Heart left ventricle (tissue), 16 donors: ENCODE measurements around the gene FAXC. TPM values are rescaled to one million over a fixed set of nuclear protein-coding genes. Genes with fewer than 3 reads are reported as not detected.

Experiments used
- ATAC-seq, 4 donors: fragments of 200-7000 bp; cut with Tn5 transposase; one replicate each; pipeline ENCODE4 v1.9.1; 2020 to 2022; ENCODE audit warnings: moderate library complexity in 4 of 4, mild to moderate bottlenecking in 3 of 4, moderate number of reproducible peaks in 1 of 4
- DNase-seq, 5 donors: peaks; one replicate each; pipeline ENCODE4 v3.0.0-alpha.2; 2020
- H3K27ac ChIP-seq, 12 donors: fragments of 200-600 bp; sonication (generic) in 4 of 12; one replicate each; pipeline versions ENCODE4 v1.5.0 to v1.8.0; 2016 to 2022; ENCODE audit warnings: mild to moderate bottlenecking in 2 of 12
- H3K27me3 ChIP-seq, 9 donors: fragments of 200-600 bp; sonication (generic) in 2 of 9; one replicate each; pipeline versions ENCODE4 v1.5.1 to v1.8.0; 2016 to 2022; ENCODE audit warnings: mild to moderate bottlenecking in 3 of 9
- H3K36me3 ChIP-seq, 9 donors: fragments of 200-600 bp; sonication (generic) in 2 of 9; one replicate each; pipeline versions ENCODE4 v1.5.0 to v1.8.0; 2018 to 2022; ENCODE audit warnings: mild to moderate bottlenecking in 2 of 9
- H3K4me1 ChIP-seq, 12 donors: fragments of 200-600 bp; sonication (generic) in 4 of 12; one replicate each; pipeline versions ENCODE4 v1.5.0 to v1.8.0; 2016 to 2022; ENCODE audit warnings: mild to moderate bottlenecking in 3 of 12
- H3K4me3 ChIP-seq, 12 donors: fragments of 200-600 bp; sonication (generic) in 4 of 12; one replicate each; pipeline versions ENCODE4 v1.5.0 to v1.8.0; 2017 to 2022; ENCODE audit warnings: mild to moderate bottlenecking in 9 of 12, moderate library complexity in 4 of 12
- H3K9me3 ChIP-seq, 12 donors: fragments of 200-600 bp; sonication (generic) in 4 of 12; one replicate each; pipeline versions ENCODE4 v1.5.0 to v1.8.0; 2016 to 2022; ENCODE audit warnings: mild to moderate bottlenecking in 1 of 12
- CTCF ChIP-seq, 12 donors: fragments of 200-600 bp; sonication (generic) in 4 of 12; IDR thresholded peaks; one replicate each; pipeline versions ENCODE4 v1.5.0 to v1.8.0; 2018 to 2022; ENCODE audit warnings: antibody characterized with exemption in 12 of 12, mild to moderate bottlenecking in 5 of 12
- POLR2A ChIP-seq, 2 donors: fragments of 450-650 bp; IDR thresholded peaks; one replicate each; pipeline ENCODE4 v1.6.1; 2017; ENCODE audit warnings: antibody characterized with exemption in 2 of 2, mild to moderate bottlenecking in 2 of 2, moderate library complexity in 2 of 2
- WGBS, 4 donors: extraction: QIAGEN DNeasy Blood & Tissue Kit in 2 of 4; methylation state at CpG; one replicate each; pipeline versions ENCODE4 v1.1.5 to v1.1.7; 2013 to 2018; 5-methylcytosine and 5-hydroxymethylcytosine counted together
- intact Hi-C, 10 donors: fragments of 100-400 bp; cut with DNase I; formaldehyde crosslinking; loops; one replicate each; pipeline versions ENCODE4 v1.11.1 to v1.14.2; 2022
- polyA plus RNA-seq, 2 donors: library from polyadenylated mRNA; stranded (reverse); fragments of 200-250 nt; gene quantifications; one replicate each; pipeline ENCODE4 v1.2.3, GENCODE V29; 2013
- total RNA-seq, 9 donors: library from RNA; depleted of rRNA in 2 of 9; stranded (reverse); fragments of >200 nt in 2 of 9; fragmentation: NEBNext Ultra II Directional in 3 of 9; extraction: Animal tissue kit (Norgen Biotek cat#: 25700) in 3 of 9; gene quantifications; one replicate each; pipeline versions ENCODE4 v1.1.0 to v1.2.4, GENCODE V29; 2016 to 2023
- donor health status: ischemic (EF 13 %, LVEDD 7.1; RV severe dilation, severe dysfunction).
- donor health status: healthy with polysubstance abuse.
- donor health status: DM: no; HTN: yes; CAD: no.
- donor health status: DM: no; HTN: no; CAD: no.
- donor health status: ischemic (EF 25% LVEDD 6.9; RV normal size, moderate dysfunction).
- donor health status: ischemic (EF 25% LVEDD 5.7; RV mildly dilated, moderate dysfunction).
- donor health status: healthy.
- donor health status: DM: yes; HTN: yes; CAD: no.
- donor health status: ischemic (EF 35%, LVEDD 5.7; RV mildly dilated, moderate dysfunction).
- donor health status: nonischemic (EF 11% LVEDD 7.7; RV severe dilation, severe dysfunction).
- donor health status: DM: yes; HTN: yes; CAD: no.
- donor health status: PGD.
- donor health status: ischemic (EF 29% LVEDD 5.4; RV normal size, mild dysfunction).
- donor health status: nonischemic (EF 23%, LVEDD 6.1; RV moderate dilation, normal function).

The FAXC gene
- total and polyA plus RNA-seq, 11 donors = under 0.01 to 3.2 (median 0.51) TPM; not detected in 3

- no peaks in the 10 kb centered on the region for H3K4me1 ChIP-seq
- no peak for DNase-seq
- no peaks in the 10 kb centered on the region for H3K36me3 ChIP-seq
- no peak for ATAC-seq
- 54 to 75% (median 62%) methylated on average over 1 of the region's 1 CpG for WGBS, 4 donors
- no peaks in the 10 kb centered on the region for H3K9me3 ChIP-seq
- TF ChIP-seq CTCF (IDR thresholded peaks at IDR 0.05) = no peak
- peaks cover 0 to 27% (median 5%) of the 10 kb centered on the region in 9 donors for H3K27me3 ChIP-seq
- intact Hi-C loops = no loop called here
- no peak overlapping the region for H3K27ac ChIP-seq
- H3K4me3 ChIP-seq = no peak overlapping the region
Measured at GRCh38 chr6:99356641-99357040, 7.2 kb upstream of the FAXC start.

GRCh38 chr6:99354983-99355382 is 5.5 kb upstream of the FAXC start:
- Histone ChIP-seq H3K9me3 (no peaks in the 10 kb centered on the region), H3K4me1 (peaks cover 0 to 4% (median under 1%) of the 10 kb centered on the region in 12 donors), H3K36me3 (no peaks in the 10 kb centered on the region), H3K27ac (no peak overlapping the region), H3K4me3 (no peak overlapping the region), H3K27me3 (peaks cover 2 to 39% (median 16%) of the 10 kb centered on the region in 9 donors)
- ATAC-seq (no peak), DNase-seq (no peak)
- 67 to 78% (median 73%) methylated on average over 4 of the region's 4 CpGs for WGBS, 4 donors
- intact Hi-C loops = no loop called here
- TF ChIP-seq CTCF (IDR thresholded peaks at IDR 0.05) (no peak), POLR2A (IDR thresholded peaks at IDR 0.05) (no peak)

GRCh38 chr6:99353126-99353525 is 3.7 kb upstream of the FAXC start:
- no peak for ATAC-seq
- 61 to 69% (median 62%) methylated on average over 9 of the region's 9 CpGs for WGBS, 4 donors
- Histone ChIP-seq H3K27me3 (peaks cover 5 to 54% (median 22%) of the 10 kb centered on the region in 9 donors), H3K4me1 (peaks cover 0 to 16% (median 4%) of the 10 kb centered on the region in 12 donors), H3K9me3 (no peaks in the 10 kb centered on the region), H3K27ac (no peak overlapping the region), H3K4me3 (no peak overlapping the region), H3K36me3 (no peaks in the 10 kb centered on the region)
- no peak for DNase-seq
- intact Hi-C loops = no loop called here
- TF ChIP-seq POLR2A (IDR thresholded peaks at IDR 0.05) (no peak), CTCF (IDR thresholded peaks at IDR 0.05) (no peak)

- WGBS, 4 donors = 30 to 38% (median 38%) methylated on average over 10 of the region's 10 CpGs
- ATAC-seq = no peak
- H3K4me3 ChIP-seq = no peak overlapping the region
- intact Hi-C loops = no loop called here
- TF ChIP-seq CTCF (IDR thresholded peaks at IDR 0.05) = no peak
- TF ChIP-seq POLR2A (IDR thresholded peaks at IDR 0.05) = no peak
- DNase-seq = no peak
- H3K27ac ChIP-seq = peak overlapping the region in 1 of 12 donors; percentile 89
- H3K9me3 ChIP-seq = no peaks in the 10 kb centered on the region
- peaks cover 0 to 16% (median 4%) of the 10 kb centered on the region in 12 donors for H3K4me1 ChIP-seq
- H3K27me3 ChIP-seq = peaks cover 5 to 64% (median 22%) of the 10 kb centered on the region in 9 donors
- no peaks in the 10 kb centered on the region for H3K36me3 ChIP-seq
Measured at GRCh38 chr6:99350573-99350972, 1.1 kb upstream of the FAXC start.
